ENCODE measurements around the gene IL1RN. TPM values are rescaled to one million over a fixed set of nuclear protein-coding genes. Genes with fewer than 3 reads are reported as not detected.
"Not testable (repeated sequence)": the region's sequence is repeated elsewhere in the genome, so short reads cannot be mapped to it uniquely, and the experiment has no call there.

Gene IL1RN
- total RNA-seq, 2 donors from 2014 or later: 1.6 to 2.1 TPM

GRCh38 chr2:113096842-113097618 is 30.4 kb upstream of the IL1RN start:
- H3K9me3 Mint-ChIP-seq: peaks cover 13 to 25% of the 10 kb centered on the region in 2 donors
- peak in 1 of 2 donors; percentile 74 for ATAC-seq
- peaks cover 8 to 22% of the 10 kb centered on the region in 2 donors for H3K36me3 Mint-ChIP-seq
- not testable (repeated sequence) for DNase-seq (ENCODE audit: low spot score in 2 of 2)
- peak overlapping the region in 1 of 2 donors; percentile 73 for H3K27ac Mint-ChIP-seq

- ATAC-seq (peak; percentile 89 to 94), DNase-seq (ENCODE audit: low spot score in 2 of 2) (no peak)
- H3K36me3 Mint-ChIP-seq: peaks cover 18 to 31% of the 10 kb centered on the region in 2 donors
- peak overlapping the region; percentile 53 to 79 for H3K27ac Mint-ChIP-seq
- peaks cover 16 to 30% of the 10 kb centered on the region in 2 donors for H3K9me3 Mint-ChIP-seq
Observed at GRCh38 chr2:113098041-113098440, 29.4 kb upstream of the IL1RN start.

DNA sequence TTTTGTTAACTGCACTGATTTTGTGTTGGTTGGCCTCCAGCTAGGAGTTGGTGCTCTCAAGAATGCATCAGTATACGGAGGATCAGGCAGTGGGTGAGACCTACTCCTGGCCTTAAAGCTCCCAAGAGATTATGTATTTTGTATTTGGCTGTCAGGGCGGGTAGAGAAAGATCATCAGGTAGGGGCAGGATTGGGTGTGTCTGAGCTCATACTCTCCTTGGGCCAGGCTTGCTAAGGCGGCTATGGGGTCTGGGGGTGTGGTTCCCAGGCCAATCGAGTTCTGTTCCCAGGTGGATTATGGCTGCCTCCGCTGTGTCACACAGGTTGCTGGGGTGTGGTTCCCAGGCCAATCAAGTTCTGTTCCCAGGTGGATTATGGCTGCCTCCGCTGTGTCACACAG is 28.9 kb upstream of the IL1RN start:
- ATAC-seq (peak in 1 of 2 donors; percentile 34), DNase-seq (ENCODE audit: low spot score in 2 of 2) (no peak)
- H3K36me3 Mint-ChIP-seq: peaks cover 22 to 36% of the 10 kb centered on the region in 2 donors
- peak overlapping the region; percentile 53 to 79 for H3K27ac Mint-ChIP-seq
- H3K9me3 Mint-ChIP-seq: peaks cover 21 to 33% of the 10 kb centered on the region in 2 donors

- Mint-ChIP-seq H3K27ac (peak overlapping the region in 1 of 2 donors; percentile 84), H3K9me3 (peaks cover 14 to 27% of the 10 kb centered on the region in 2 donors), H3K36me3 (peaks cover 22 to 39% of the 10 kb centered on the region in 2 donors)
- no peak for ATAC-seq
- DNase-seq (ENCODE audit: low spot score in 2 of 2): no peak
Observed at GRCh38 chr2:113102133-113102532, 25.3 kb upstream of the IL1RN start.

DNA sequence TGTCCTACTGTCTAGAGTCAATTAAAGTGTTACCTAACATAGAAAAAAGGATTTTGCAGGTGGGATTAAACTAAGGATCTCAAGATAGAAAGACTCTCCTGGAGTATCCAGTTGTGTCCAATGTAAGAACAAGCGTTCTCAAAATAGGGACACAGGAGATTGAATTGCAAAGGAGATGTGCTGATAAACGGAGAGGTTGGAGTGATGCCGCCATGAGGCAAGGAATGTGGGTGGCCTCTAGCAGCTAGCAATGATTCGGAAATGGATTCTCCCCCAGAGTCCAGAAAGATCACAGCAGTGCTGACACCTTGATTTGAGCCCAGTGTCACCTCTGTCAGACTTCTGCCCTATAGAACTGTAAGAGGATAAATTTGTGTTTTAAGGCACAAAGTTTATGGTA is 24.1 kb upstream of the IL1RN start:
- ATAC-seq: no peak
- DNase-seq (ENCODE audit: low spot score in 2 of 2): no peak
- peaks cover 8 to 18% of the 10 kb centered on the region in 2 donors for H3K9me3 Mint-ChIP-seq
- peak overlapping the region in 1 of 2 donors; percentile 84 for H3K27ac Mint-ChIP-seq
- peaks cover 15 to 28% of the 10 kb centered on the region in 2 donors for H3K36me3 Mint-ChIP-seq

DNA sequence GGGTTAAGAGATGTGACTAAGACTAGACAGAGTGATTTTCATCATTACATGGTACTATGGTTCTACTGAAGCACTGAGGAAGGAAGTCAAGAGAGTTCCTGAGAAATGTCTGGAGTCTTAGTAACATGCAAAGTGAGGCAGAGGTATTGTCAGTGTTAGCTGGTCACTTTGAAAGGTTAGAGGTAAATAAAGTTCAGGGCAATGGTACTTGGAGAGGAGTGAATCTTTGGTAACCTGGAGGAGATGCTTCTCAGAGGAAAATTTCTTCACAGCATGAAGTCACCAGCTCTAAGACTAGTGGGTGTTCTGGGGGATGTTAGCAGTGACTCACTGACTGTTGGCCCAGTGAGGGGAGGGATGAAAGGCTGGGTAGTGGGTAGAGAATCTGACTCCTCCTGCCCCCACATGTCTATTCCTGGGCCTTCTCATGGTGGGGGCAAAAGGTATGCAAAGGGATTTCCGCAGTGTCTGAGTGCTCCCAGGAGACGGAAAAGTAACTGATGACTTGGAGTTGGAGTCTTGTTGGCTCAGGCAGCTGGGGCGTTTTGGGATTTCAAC is 23.3 kb upstream of the IL1RN start:
- peak; percentile 81 to 84 for ATAC-seq
- H3K9me3 Mint-ChIP-seq: peaks cover 8 to 15% of the 10 kb centered on the region in 2 donors

GRCh38 chr2:113105047-113105785 is 22.2 kb upstream of the IL1RN start:
- H3K9me3 Mint-ChIP-seq: peaks cover 8 to 15% of the 10 kb centered on the region in 2 donors
- H3K36me3 Mint-ChIP-seq: peaks cover 15 to 25% of the 10 kb centered on the region in 2 donors
- peak; percentile 70 to 82 for ATAC-seq
- peak overlapping the region; percentile 31 to 84 for H3K27ac Mint-ChIP-seq
- DNase-seq (ENCODE audit: low spot score in 2 of 2): no peak

More for the DNA sequence above, 23.3 kb upstream of the IL1RN start:
- H3K27ac Mint-ChIP-seq: peak overlapping the region; percentile 83 to 84
- no peak for DNase-seq (ENCODE audit: low spot score in 2 of 2)
- H3K36me3 Mint-ChIP-seq: peaks cover 15 to 25% of the 10 kb centered on the region in 2 donors

DNA sequence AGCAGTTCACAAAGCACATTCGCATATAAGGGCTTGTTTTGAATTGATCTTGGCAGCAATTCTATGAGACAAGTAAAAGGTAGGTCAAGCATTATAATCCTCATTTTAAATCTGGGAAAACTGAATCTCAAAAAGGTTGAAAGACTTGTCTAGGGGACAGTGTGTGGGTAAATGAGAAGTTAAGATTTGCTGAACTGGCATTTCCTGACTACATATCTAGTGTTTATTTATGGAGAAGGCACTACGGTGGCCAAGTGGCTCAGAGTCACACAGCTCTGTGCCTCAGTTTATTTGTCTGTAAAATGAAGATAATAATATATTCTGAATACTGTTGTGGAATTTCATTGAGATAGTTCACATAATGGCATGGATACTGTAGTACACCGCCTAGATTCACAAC is 16.3 kb upstream of the IL1RN start:
- Mint-ChIP-seq H3K9me3 (no peaks in the 10 kb centered on the region), H3K27ac (no peak overlapping the region), H3K36me3 (no peaks in the 10 kb centered on the region)
- no peak for ATAC-seq
- DNase-seq (ENCODE audit: low spot score in 2 of 2): no peak

- no peaks in the 10 kb centered on the region for H3K36me3 Mint-ChIP-seq
- DNase-seq (ENCODE audit: low spot score in 2 of 2): no peak
- no peak overlapping the region for H3K27ac Mint-ChIP-seq
- no peaks in the 10 kb centered on the region for H3K9me3 Mint-ChIP-seq
- ATAC-seq: no peak
Observed at GRCh38 chr2:113111823-113112287, 15.5 kb upstream of the IL1RN start.

DNA sequence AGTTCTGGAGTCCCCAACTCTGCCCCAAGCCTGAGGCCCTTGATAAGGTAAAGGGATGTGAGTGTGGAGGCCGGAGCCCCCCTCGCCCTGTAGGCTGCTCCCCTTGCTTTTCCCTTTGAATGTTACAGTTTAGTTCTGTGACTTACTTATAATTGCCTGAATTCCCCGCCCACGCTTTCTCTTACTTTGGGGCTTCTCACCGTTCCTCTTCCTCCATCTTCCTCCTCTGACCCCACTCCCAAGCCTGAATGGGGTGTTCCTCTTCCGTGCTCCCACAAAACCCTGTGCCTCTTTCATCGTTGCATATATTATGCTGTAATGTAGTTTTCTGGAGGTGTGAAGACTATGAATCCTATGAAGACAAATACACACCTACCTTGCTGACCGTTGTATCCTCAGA is 15.0 kb upstream of the IL1RN start:
- DNase-seq (ENCODE audit: low spot score in 2 of 2) (no peak), ATAC-seq (no peak)
- H3K27ac Mint-ChIP-seq: no peak overlapping the region
- H3K36me3 Mint-ChIP-seq: no peaks in the 10 kb centered on the region
- no peaks in the 10 kb centered on the region for H3K9me3 Mint-ChIP-seq

DNA sequence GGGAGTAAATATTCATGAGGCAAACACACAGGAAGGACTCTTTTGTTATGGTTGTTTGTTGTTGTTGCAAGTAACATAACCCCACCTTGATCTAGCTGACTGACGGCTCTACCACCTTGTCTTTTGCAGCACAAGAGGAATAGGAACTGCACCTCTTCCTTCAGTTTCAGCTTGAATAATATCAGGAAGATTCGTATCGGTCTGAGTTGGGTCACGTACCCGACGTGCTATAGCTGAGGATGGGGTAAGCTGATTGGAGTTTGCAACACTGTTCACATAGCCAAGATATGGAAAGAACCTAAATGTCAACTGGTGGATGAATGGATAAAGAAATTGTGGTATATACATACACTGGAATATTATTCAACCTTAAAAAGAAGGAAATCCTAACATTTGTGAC is 14.5 kb upstream of the IL1RN start:
- ATAC-seq: no peak

GRCh38 chr2:113113807-113114206 is 13.6 kb upstream of the IL1RN start:
- DNase-seq (ENCODE audit: low spot score in 2 of 2) (no peak), ATAC-seq (no peak)
- no peaks in the 10 kb centered on the region for H3K36me3 Mint-ChIP-seq
- no peaks in the 10 kb centered on the region for H3K9me3 Mint-ChIP-seq
- H3K27ac Mint-ChIP-seq: no peak overlapping the region

More for the DNA sequence above, 14.5 kb upstream of the IL1RN start:
- Mint-ChIP-seq H3K27ac (no peak overlapping the region), H3K9me3 (no peaks in the 10 kb centered on the region), H3K36me3 (no peaks in the 10 kb centered on the region)
- no peak for DNase-seq (ENCODE audit: low spot score in 2 of 2)

GRCh38 chr2:113114224-113114945 is 13.0 kb upstream of the IL1RN start:
- DNase-seq (ENCODE audit: low spot score in 2 of 2): no peak
- H3K36me3 Mint-ChIP-seq: no peaks in the 10 kb centered on the region
- H3K9me3 Mint-ChIP-seq: no peaks in the 10 kb centered on the region
- H3K27ac Mint-ChIP-seq: no peak overlapping the region
- ATAC-seq: no peak

DNA sequence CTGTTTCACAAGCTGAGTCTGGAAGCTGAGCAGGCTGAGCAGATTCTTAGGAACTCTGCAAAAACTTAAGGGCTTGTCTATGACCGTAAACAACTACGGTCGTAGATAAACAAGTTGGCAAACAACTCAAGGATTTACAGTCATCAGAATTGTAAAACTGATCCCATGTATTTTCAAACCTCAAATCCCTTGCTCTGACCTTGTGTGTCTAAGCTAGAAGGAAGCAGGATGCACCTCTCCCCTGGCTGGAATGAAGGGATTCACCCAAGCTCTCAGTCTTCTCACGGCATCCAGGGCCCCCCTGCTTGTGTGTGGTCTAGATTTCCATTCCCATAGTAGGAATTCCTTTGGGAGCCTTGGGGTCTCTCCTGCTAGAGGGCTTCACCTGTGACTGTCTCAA is 12.4 kb upstream of the IL1RN start:
- no peak for ATAC-seq
- no peak for DNase-seq (ENCODE audit: low spot score in 2 of 2)
- no peaks in the 10 kb centered on the region for H3K9me3 Mint-ChIP-seq
- no peak overlapping the region for H3K27ac Mint-ChIP-seq
- no peaks in the 10 kb centered on the region for H3K36me3 Mint-ChIP-seq

DNA sequence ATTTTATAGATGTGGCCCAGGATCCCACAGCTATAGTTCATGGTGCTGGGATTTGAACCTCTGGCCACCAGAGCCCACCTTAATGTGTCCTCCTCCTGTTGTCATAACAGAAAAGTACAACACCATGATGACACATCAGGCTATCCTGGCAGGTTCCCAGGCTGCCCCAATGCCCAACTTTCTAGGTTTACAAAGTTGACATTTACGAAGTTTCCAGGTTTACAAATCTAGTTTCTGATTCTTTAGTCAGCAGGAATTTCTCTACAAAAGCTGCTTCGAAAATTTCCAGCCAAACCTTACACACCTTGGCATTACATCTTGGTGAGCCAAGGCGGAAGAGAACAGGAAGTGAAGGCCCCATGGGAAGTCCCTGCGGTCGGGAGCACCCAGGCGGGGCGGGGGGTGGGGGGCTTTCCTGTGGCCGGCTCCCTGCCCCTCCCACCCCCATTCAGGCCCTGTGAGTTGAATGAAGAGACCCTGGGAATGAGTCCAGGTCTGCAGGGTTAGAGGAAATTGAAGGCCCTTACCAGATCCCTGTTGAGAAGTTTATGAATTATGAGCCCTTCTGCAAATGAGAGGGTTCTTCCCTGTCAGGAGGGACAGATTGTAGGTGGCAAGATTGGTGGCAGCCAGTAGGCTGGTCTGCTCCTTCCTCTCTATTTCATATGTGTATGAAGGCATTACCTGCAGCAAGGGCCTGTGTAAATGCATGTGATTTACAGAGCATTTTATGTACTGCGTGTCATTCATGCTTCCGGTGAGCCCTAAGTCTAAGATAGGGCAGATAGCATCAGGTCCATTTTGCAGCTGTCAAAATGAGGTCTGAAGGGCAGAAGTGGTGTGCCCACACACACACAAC is 11.1 kb upstream of the IL1RN start:
- peak; percentile 17 to 43 for ATAC-seq
- Mint-ChIP-seq H3K27ac (peak overlapping the region in 1 of 2 donors; percentile 79), H3K36me3 (no peaks in the 10 kb centered on the region), H3K9me3 (no peaks in the 10 kb centered on the region)
- DNase-seq (ENCODE audit: low spot score in 2 of 2): no peak
